NB4 (cell line): Measurements from ENCODE around the gene ZCCHC9.

Source experiments
- CTCF ChIP-seq: IDR thresholded peaks from one replicate; pipeline ENCODE4 v1.5.1; 2012; ENCODE audit warnings: low read depth, low read length
- MYC ChIP-seq: IDR thresholded peaks from 2 replicates; pipeline ENCODE4 v1.6.1; 2011; ENCODE audit warnings: low read depth, low read length

- no peak for TF ChIP-seq MYC
- TF ChIP-seq CTCF, result no peak
Measured at GRCh38 chr5:81360640-81361039, 59.3 kb downstream of the ZCCHC9 start.
